Urothelium cell line (cell line): ENCODE measurements around the gene TECPR2.

Experiments
- DNase-seq: peaks from one replicate; pipeline ENCODE4 v3.0.0; 2011; ENCODE audit warnings: low spot score, mixed read lengths
- FAIRE-seq: peaks from 2 replicates; lab custom pipeline; 2011; peaks lifted over from hg19 to GRCh38; lab: Jason Lieb, UNC

TECPR2 gene

GRCh38 chr14:102370305-102370809, 7.6 kb downstream of the TECPR2 start:
- FAIRE-seq, result no peak
- DNase-seq, result no peak

- DNase-seq (no peak), FAIRE-seq (no peak)
Observed at GRCh38 chr14:102371361-102371760, 8.6 kb downstream of the TECPR2 start.

DNA sequence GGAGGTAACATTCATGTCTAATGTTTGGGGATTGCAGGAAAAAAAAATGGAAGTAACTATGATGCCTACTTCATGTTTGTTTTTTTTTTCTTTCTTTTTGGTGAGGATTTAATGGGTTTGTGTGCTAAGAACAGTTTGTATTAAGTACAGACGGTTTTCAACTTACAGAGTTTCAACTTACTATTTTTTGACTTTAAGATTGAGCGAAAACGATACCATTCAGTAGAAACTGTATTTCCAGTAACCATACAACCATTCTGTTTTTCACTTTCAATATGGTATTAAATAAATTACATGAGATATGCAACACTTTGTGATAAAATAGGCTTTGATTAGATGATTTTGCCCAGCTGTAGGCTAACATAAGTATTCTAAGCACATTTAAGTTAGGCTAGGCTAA, 10.4 kb downstream of the TECPR2 start:
- FAIRE-seq (no peak), DNase-seq (no peak)

GRCh38 chr14:102374264-102374663, 11.5 kb downstream of the TECPR2 start:
- DNase-seq (no peak), FAIRE-seq (no peak)

DNA sequence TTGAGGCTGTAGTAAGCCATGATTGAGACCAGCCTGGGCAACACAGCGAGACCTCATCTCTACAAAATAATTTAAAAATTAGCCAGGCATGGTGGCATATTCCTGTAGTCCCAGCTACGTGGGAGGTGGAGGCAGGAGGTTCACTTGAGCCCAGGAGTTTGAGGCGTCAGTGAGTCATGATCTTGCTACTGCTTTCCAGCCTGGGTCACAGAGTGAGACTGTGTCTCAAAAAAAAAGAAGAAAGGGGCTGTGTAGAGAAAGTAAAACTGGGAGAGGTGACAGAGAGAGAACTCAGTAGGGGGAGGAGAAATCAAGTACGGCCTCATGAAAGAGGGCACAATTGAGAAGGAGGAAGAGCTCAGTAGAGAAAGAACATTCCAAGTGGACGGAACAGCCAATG, 12.4 kb downstream of the TECPR2 start:
- DNase-seq, result no peak
- FAIRE-seq, result no peak

GRCh38 chr14:102377696-102378095, 15.0 kb downstream of the TECPR2 start:
- no peak for DNase-seq
- no peak for FAIRE-seq

- no peak for FAIRE-seq
Observed at GRCh38 chr14:102378830-102379229, 16.1 kb downstream of the TECPR2 start.

GRCh38 chr14:102387086-102387485, 24.3 kb downstream of the TECPR2 start:
- DNase-seq (no peak), FAIRE-seq (no peak)

More at GRCh38 chr14:102378830-102379229, 16.1 kb downstream of the TECPR2 start:
- no peak for DNase-seq

GRCh38 chr14:102389246-102389645, 26.5 kb downstream of the TECPR2 start:
- FAIRE-seq, result no peak
- DNase-seq, result no peak

GRCh38 chr14:102390064-102390855, 27.5 kb downstream of the TECPR2 start:
- FAIRE-seq (no peak), DNase-seq (no peak)

DNA sequence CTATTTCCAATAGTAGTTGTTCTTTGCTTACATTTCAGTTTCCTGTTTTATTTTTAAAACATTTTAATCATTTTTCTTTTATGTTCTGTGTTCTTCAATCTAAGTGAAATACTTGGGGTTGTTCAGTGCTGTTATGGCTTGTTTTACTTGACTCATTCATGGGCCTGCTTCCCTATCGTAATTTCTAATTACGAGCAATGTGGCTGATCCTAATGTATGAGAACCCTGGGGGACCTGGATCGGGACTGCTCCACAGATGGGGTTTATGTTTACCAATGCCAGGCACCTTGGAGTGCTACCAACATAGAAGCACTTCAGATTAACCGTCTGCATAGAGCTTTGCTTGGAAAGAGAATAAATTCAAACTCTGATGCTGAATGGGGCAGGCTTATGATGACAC, 29.8 kb downstream of the TECPR2 start:
- DNase-seq (no peak), FAIRE-seq (no peak)

DNA sequence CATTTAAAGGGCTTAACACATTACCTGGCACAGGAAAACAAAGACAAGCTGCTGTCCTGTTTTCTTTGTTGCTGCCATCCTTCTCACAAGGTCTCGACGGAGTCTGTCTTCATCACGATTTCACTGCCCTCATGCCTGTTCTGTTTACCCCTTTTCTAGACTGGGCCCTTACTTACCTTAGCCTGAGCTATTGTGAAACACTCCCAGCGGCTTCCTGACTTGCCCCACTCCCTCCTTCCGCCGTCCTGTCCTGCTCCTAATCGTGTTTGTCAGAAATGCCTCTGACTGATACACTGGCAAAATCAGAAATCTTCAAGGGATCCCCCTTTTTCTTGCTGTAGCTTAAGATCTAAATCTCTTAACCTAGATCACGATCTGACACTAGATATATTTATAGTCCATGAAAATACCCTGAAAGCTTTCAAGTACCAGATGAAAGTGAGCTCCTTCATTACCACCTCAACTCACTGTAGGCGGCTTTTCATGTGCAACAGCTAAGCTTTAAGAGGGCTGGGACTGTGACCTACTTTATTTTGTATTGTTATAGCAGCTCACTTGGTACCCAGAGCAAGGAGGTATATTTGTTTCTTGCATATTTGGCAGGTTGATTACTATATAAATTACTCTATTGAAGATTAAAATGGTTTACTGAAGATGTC, 32.1 kb downstream of the TECPR2 start:
- DNase-seq (no peak), FAIRE-seq (no peak)

- no peak for FAIRE-seq
Observed at GRCh38 chr14:102396521-102396920, 33.8 kb downstream of the TECPR2 start.

DNA sequence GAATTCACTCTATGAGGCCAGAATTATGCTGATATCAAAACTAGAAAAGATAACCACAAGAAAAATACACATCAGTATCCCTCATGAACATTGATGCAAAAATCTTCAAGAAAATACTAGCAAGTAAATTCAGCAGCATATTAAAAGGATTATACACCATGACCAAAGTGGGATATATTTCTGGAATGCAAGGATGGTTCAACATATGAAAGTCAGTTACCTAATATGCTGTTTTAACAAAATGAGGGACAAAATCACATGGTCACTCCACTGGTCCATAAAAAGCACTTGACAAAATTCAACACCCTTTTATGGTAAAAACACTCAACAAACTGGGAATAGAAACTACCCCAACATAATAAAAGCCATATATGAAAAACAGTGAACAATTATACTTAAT, 40.3 kb downstream of the TECPR2 start:
- FAIRE-seq (no peak), DNase-seq (no peak)

More at GRCh38 chr14:102396521-102396920, 33.8 kb downstream of the TECPR2 start:
- no peak for DNase-seq

DNA sequence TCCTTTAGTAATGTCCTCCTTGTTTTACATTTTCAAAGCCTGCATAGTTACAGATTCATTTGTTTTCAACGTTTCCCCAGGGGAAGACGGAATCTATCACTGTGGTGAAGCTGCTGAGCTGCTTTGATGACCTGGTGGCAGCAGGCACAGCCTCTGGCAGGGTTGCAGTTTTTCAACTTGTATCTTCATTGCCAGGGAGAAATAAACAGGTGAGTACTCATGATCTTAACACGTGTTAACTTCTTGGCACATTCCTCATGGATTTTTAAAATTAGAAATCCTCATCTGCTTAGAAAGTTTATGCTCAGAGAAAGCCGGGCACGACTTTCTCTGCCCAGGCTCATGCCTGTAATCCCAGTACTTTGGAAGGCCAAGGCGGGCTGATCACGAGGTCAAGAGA, 44.5 kb downstream of the TECPR2 start:
- DNase-seq (no peak), FAIRE-seq (no peak)

DNA sequence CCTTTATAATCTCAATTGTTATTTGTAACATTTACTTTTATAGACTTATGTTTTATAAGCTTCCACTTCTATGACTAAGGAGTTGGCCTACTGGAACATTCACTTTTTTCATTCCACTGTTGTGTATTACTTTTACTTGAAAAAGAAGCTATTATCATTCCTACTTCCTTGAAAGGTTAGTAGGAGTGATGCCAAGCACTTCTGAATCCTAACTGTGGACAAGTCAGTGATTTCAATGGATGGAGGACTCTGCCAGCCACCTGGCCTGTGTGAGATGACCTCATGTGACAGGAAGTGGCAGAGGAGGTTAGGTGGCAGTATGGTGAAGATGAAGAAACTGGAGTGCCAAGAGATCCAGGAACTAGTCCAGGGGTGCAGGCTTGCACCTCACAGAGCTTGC, 46.0 kb downstream of the TECPR2 start:
- FAIRE-seq, result no peak
- DNase-seq, result no peak

DNA sequence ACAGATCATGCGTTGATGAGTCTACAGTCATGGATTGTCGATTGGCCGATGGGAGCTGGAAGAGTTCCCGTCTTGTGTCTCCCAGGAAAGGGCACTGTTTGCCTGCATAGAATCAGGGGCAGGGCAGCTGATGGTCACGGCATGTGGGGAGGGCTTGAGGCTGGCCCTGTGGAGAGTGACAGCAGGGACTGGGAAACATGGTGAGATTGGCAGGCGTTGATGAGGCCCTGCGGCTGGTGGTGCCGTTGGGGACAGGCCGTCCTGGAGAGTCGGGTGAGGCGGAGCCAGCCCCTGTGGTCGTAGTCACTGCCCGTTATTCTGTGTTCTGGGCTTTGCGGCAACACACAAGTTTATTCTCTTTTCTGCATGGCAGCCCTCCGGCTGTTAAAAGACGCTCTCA, 52.9 kb downstream of the TECPR2 start:
- no peak for DNase-seq
- no peak for FAIRE-seq

- no peak for DNase-seq
- no peak for FAIRE-seq
Observed at GRCh38 chr14:102417001-102417431, 54.3 kb downstream of the TECPR2 start.

DNA sequence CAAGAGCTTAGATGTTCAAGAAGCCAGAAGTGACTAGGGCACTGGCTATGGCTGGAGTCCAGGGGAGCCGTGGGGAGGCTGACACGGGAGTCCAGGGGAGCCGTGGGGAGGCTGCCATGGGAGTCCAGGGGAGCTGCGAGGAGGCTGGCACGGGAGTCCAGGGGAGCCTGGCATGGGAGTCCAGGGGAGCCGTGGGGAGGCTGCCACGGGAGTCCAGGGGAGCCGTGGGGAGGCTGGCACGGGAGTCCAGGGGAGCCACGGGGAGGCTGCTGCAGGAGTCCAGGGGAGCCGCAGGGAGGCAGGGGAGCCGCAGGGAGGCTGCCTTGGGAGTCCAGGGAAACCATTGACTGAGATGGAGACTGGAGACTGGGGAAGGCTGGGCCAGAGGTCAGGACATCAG, 54.9 kb downstream of the TECPR2 start:
- DNase-seq, result no peak
- no peak for FAIRE-seq

GRCh38 chr14:102418169-102418852, 55.6 kb downstream of the TECPR2 start:
- FAIRE-seq, result no peak

GRCh38 chr14:102418853-102419240, 56.1 kb downstream of the TECPR2 start:
- FAIRE-seq, result no peak
- no peak for DNase-seq

More at GRCh38 chr14:102418169-102418852, 55.6 kb downstream of the TECPR2 start:
- no peak for DNase-seq
